ENCODE data around the gene TBC1D22A.
"Not testable (repeated sequence)": the region's sequence is repeated elsewhere in the genome, so short reads cannot be mapped to it uniquely, and the experiment has no call there.

The TBC1D22A gene

GRCh38 chr22:47114813-47115517, 352.5 kb downstream of the TBC1D22A start:
- no peak for DNase-seq

DNA sequence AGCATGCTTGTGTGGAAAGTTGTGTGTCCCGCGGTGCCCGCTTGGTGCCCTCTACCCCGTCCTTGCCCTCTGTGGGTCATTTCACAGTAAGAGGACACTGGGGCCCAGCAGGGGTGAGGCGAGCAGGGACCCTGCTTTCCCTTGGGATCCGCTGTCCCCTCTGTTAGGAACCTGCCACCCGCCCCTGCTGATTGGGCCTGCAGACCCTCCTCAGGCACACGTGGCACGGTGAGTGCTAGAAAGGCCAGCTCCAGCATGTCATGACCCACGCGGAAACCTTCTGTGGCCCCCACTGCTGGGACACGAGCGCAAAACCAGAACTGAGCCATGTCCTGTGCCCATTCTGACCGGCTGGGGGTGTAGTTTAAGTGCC, 353.1 kb downstream of the TBC1D22A start:
- DNase-seq = no peak

GRCh38 chr22:47115921-47116320, 353.5 kb downstream of the TBC1D22A start:
- DNase-seq = no peak

DNA sequence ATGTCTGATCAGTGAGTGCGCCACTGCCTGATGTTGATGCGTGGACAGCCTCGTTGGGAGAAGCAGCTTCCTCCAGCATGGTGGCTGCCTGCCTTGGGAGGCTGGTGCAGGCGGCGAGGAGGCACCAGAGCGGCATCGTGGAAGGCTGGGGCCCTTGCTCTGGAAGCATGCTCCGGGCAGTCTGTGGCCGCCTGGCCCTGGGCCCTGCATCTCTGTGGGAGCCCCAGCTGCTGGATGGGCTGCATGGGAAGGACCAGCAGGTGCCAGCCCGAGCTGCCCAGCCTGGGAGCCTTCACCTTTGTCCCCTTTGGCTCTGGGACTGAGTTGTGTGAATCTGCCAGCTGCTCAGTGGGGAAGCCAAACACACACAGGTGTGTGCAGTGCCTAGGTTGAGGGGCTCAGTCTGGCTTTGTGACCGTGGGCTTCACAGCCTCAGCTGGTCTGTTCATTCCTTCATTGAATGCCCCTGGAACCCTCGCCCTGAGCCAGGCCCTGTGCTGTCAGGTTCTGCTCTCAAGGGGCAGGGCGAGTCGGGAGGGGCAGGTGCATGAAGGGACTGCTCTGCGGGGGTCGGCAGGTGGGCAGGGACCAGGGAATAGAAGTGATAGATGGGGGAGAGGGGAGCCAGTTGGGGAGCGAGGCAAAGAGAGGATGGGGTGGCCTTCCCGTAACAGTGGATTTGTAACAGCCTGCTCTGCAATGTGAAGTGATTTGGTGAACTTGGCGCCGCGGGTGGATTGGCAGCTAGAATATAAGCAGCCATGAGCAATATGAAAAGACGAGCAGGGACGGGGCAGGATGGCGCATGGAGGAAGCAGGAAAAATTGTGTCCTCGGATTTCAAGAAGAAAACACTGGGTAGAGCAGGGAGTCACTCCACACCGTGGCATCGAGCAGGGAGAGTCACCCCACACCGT, 354.2 kb downstream of the TBC1D22A start:
- DNase-seq = no peak

- not testable (repeated sequence) for DNase-seq
Observed at GRCh38 chr22:47117442-47117841, 355.0 kb downstream of the TBC1D22A start.

DNA sequence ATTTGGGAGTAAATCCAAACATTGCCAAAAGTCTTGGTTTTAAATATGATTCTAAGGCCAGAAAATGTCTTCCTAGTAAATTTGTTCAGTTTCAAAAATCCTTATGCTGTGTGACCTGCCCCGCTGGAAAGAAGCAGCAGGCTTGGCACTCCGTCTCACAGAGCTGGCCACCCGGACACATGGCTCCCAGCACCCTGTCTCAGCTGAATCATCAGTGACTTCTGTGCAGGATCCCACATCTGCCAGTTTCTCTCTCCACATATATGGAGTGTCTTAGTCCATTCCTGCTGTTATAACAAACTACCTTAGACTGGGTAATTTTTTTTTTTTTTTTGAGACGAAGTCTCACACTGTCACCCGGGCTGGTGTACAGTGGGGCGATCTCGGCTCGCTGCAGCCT, 356.7 kb downstream of the TBC1D22A start:
- no peak for DNase-seq

DNA sequence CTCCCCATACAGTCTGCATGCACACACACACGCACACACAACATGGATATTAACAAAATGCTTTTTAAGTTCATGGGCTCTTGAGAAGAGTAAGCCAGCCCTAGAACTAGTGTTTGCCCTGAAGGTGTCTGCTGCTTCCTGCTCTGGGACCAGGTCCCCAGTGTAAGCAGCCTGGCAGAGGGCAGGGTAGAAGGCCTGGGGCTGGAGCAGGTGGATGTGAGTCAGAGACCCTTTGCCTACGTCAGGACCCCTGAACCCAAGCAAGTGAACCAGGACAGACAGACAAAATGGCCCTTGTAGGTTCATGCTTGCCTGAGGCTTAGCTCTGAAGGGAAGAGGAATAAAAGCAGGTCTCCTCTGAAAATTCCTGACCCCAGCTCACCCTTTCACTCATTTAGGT, 357.9 kb downstream of the TBC1D22A start:
- DNase-seq = no peak

- DNase-seq = no peak
Observed at GRCh38 chr22:47121791-47122190, 359.3 kb downstream of the TBC1D22A start.

- no peak for DNase-seq
Observed at GRCh38 chr22:47122441-47123000, 360.1 kb downstream of the TBC1D22A start.

GRCh38 chr22:47123006-47123826, 360.8 kb downstream of the TBC1D22A start:
- no peak for DNase-seq

- DNase-seq = no peak
Observed at GRCh38 chr22:47123827-47124442, 361.5 kb downstream of the TBC1D22A start.

DNA sequence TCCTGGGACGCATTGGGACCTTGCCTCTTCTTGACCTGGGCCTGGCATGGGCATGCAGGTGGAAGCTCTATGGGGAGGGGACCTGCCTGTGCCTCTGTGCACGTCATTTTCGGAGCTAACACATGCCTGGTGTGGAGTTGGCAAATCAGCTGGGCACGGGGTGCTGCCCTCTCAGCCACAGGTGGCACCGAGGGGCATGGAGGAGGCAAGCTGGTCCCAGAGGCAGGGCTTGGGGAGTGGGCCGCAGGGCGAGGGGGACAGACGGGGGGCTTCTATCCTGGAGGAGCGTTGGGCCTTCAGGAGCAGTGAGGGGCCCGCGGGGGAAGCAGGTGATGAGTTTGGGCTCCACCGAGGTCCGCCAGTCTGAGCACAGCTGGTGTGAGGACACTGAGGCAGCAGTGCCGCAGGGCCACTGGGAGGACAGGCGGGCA, 362.0 kb downstream of the TBC1D22A start:
- no peak for DNase-seq

- DNase-seq = no peak
Observed at GRCh38 chr22:47124961-47125360, 362.5 kb downstream of the TBC1D22A start.

- no peak for DNase-seq
Observed at GRCh38 chr22:47125603-47126002, 363.2 kb downstream of the TBC1D22A start.

GRCh38 chr22:47126344-47126811, 363.9 kb downstream of the TBC1D22A start:
- DNase-seq = no peak

GRCh38 chr22:47127441-47127871, 365.0 kb downstream of the TBC1D22A start:
- no peak for DNase-seq

GRCh38 chr22:47128216-47128615, 365.8 kb downstream of the TBC1D22A start:
- DNase-seq = no peak

GRCh38 chr22:47128622-47129215, 366.3 kb downstream of the TBC1D22A start:
- no peak for DNase-seq

GRCh38 chr22:47129902-47130635, 367.6 kb downstream of the TBC1D22A start:
- no peak for DNase-seq

DNA sequence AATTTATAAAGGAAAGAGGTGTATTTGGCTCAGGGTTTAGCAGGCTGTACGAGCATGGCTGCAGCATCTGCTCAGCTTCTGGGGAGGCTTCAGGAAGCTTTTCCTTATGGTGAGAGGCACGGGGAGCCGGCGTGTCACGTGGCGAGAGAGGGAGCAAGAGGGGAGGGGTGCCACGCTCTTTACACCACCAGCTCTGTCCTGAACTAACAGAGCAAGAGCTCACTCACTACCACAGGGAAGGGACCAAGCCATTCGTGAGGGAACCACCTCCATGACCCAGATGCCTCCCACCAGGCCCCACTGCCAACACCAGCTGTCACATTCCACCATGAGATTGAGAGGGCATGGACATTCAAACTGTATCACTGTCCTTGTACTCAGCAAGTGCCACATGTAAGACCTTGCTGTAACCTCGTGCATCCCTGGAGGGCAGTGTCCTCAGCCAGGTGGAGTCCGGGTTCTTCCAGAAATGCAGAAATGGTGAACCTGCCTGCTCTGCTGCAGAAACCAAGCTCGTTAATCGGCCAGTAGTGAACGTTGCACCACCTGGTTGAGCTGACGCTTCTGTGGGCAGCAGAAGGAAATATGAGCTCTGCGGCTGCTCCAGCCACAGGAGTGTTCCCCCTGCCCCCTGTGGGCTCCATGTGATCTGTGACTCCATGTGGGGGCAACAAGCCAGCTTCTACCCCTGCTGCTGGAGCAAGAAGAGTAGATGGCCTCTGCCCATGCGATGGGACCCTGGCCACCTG, 368.6 kb downstream of the TBC1D22A start:
- no peak for DNase-seq
